HepG2 (cell line): ENCODE measurements around the gene KLHL40. TPM values are rescaled to one million over a fixed set of nuclear protein-coding genes. Genes with fewer than 3 reads are reported as not detected.

ENCODE experiments used
- ATAC-seq: fragments of 200-7000 bp; cut with Tn5 transposase; 3 replicates; pipeline ENCODE4 v1.9.1; 2020; ENCODE audit warnings: mild to moderate bottlenecking, moderate library complexity
- BruUV-seq: library from RNA; stranded (reverse); fragments of 400-500 nt; replicated peaks from 2 replicates; lab custom pipeline; 2021; lab: Mats Ljungman, UMichigan
- CTCF ChIA-PET: fragments of 300-600 bp; formaldehyde crosslinking; extraction: SDS; loops from one replicate; lab custom pipeline; 2021; ENCODE audit warnings: low total read pairs, inconsistent platforms, low intra/inter-chr PET ratio; lab: Yijun Ruan, JAX
- POLR2A ChIA-PET: fragments of 350-600 bp; sonication (Branson Sonifier 250); formaldehyde crosslinking; loops from one replicate; lab custom pipeline; 2020; ENCODE audit warnings: antibody characterized with exemption, inconsistent platforms; lab: Yijun Ruan, JAX
- DNase-seq: peaks from one replicate; pipeline ENCODE4 v3.0.0-alpha.2; 2015; ENCODE audit warnings: low spot score
- FAIRE-seq: peaks from 3 replicates; lab custom pipeline; 2011; peaks lifted over from hg19 to GRCh38; lab: Jason Lieb, UNC
- H2AFZ ChIP-seq: one replicate; pipeline ENCODE4 v1.6.1; 2011; ENCODE audit warnings: low read length, inconsistent platforms
- H3K27ac ChIP-seq: fragments of 300-600 bp; 3 replicates; pipeline ENCODE4 v1.8.0; 2011; ENCODE audit warnings: mixed run types, mild to moderate bottlenecking, mixed read lengths, low read length, inconsistent platforms; ENCODE audit not compliant: insufficient read depth; ENCODE audit errors: extremely low read length
- H3K27me3 ChIP-seq, 2 experiments: fragments of 200-600 bp in 1 of 2; 2 replicates in 1 of 2; 3 replicates in 1 of 2; pipeline versions ENCODE4 v1.6.0 to v1.8.0; 2011; ENCODE audit warnings: low read length in 2 of 2, mild to moderate bottlenecking in 2 of 2, moderate library complexity in 2 of 2, inconsistent platforms in 1 of 2; ENCODE audit not compliant: insufficient read depth in 2 of 2, control insufficient read depth in 1 of 2
- H3K36me3 ChIP-seq, 2 experiments: fragments of 200-600 bp in 1 of 2; replicated peaks in 1 of 2; 2 replicates in 1 of 2; 3 replicates in 1 of 2; pipeline versions ENCODE4 v1.5.1 to v1.8.0; 2011; ENCODE audit warnings: low read length in 2 of 2, inconsistent platforms in 1 of 2; ENCODE audit not compliant: insufficient read depth in 2 of 2, control insufficient read depth in 1 of 2
- H3K4me1 ChIP-seq: 2 replicates; pipeline ENCODE4 v1.5.1; 2012; ENCODE audit warnings: low read length, inconsistent platforms; ENCODE audit not compliant: insufficient read depth
- H3K4me2 ChIP-seq: 2 replicates; pipeline ENCODE4 v1.6.0; 2011; ENCODE audit warnings: low read depth, low read length, inconsistent platforms
- H3K4me3 ChIP-seq, 3 experiments: fragments of 200-600 bp in 1 of 3; sonication (generic), shearing (Covaris generic) in 1 of 3; replicated peaks in 1 of 3; 2 replicates each; pipeline ENCODE4 v1.5.1; 2011 to 2016; ENCODE audit warnings: low read length in 3 of 3, inconsistent platforms in 2 of 3, low read depth in 2 of 3, mild to moderate bottlenecking in 2 of 3, control low read depth in 1 of 3, mixed read lengths in 1 of 3; ENCODE audit not compliant: insufficient read depth in 1 of 3
- H3K79me2 ChIP-seq: one replicate; pipeline ENCODE4 v1.6.1; 2011; ENCODE audit warnings: low read length, inconsistent platforms; ENCODE audit not compliant: insufficient read depth
- H3K9ac ChIP-seq: 2 replicates; pipeline ENCODE4 v1.6.0; 2011; ENCODE audit warnings: mild to moderate bottlenecking, low read depth, low read length, inconsistent platforms; ENCODE audit not compliant: insufficient read depth
- H3K9me3 ChIP-seq: 2 replicates; pipeline ENCODE4 v1.5.1; 2012; ENCODE audit warnings: mild to moderate bottlenecking, low read length
- H4K20me1 ChIP-seq: 2 replicates; pipeline ENCODE4 v1.6.0; 2011; ENCODE audit warnings: inconsistent platforms, mild to moderate bottlenecking, low read length, moderate library complexity; ENCODE audit not compliant: insufficient read depth
- ELF1 ChIP-seq: sonication (generic); formaldehyde crosslinking; IDR thresholded peaks from 2 replicates; pipeline ENCODE4 v1.4.0; 2020; ENCODE audit warnings: missing genetic modification reagents
- SMARCC2 ChIP-seq: fragments of 450-650 bp; IDR thresholded peaks from 2 replicates; pipeline ENCODE4 v1.6.1; 2017; ENCODE audit warnings: antibody characterized with exemption, mild to moderate bottlenecking
- ZNF121 ChIP-seq: sonication (generic); formaldehyde crosslinking; IDR thresholded peaks from 2 replicates; pipeline ENCODE4 v1.5.0; 2020; ENCODE audit warnings: mild to moderate bottlenecking, missing genetic modification reagents
- ZNF232 ChIP-seq: sonication (generic); formaldehyde crosslinking; IDR thresholded peaks from 2 replicates; pipeline ENCODE4 v1.4.0; 2020; ENCODE audit warnings: missing genetic modification reagents, borderline replicate concordance
- ZSCAN22 ChIP-seq: sonication (generic); formaldehyde crosslinking; IDR thresholded peaks from 2 replicates; pipeline ENCODE4 v1.4.0; 2020; ENCODE audit warnings: mild to moderate bottlenecking, missing genetic modification reagents
- WGBS: methylation state at CpG from one replicate; pipeline ENCODE4 v1.1.6; 2017; ENCODE audit warnings: low lambda C conversion rate; 5-methylcytosine and 5-hydroxymethylcytosine counted together
- in situ Hi-C: cut with HindIII; loops from 2 replicates; pipeline ENCODE4 v1.10.0; 2017; ENCODE audit warnings: low pct_unique_long_range_greater_than_20kb; ENCODE audit not compliant: extremely low pct_ligation_motif_present
- intact Hi-C: fragments of 100-400 bp; cut with micrococcal nuclease; formaldehyde crosslinking; loops from one replicate; pipeline ENCODE4 v1.10.0; 2022; ENCODE audit not compliant: unreplicated experiment
- polyA plus RNA-seq, 8 experiments: library from polyadenylated mRNA; depleted of rRNA in 3 of 8; stranded (reverse) in 7 of 8; unstranded in 1 of 8; fragments of >200 nt; fragmentation: Illumina TruSeq in 4 of 8; extraction: Trizol in 4 of 8; gene quantifications; 2 replicates each; pipeline versions ENCODE4 v1.2.1 to v1.2.3, GENCODE V29; 2011 to 2016; ENCODE audit warnings: low read depth in 4 of 8, missing spikeins in 1 of 8, mixed read lengths in 1 of 8; ENCODE audit not compliant: insufficient read depth in 1 of 8
- total RNA-seq, 5 experiments: library from RNA; depleted of rRNA; stranded (reverse); fragments of >200 nt; fragmentation: Illumina TruSeq; extraction: Trizol; gene quantifications; 2 replicates each; pipeline ENCODE4 v1.2.3, GENCODE V29; 2016; ENCODE audit warnings: low read depth in 1 of 5
- TF ChIP-seq, protein P1 (sequence below): sonication (generic); formaldehyde crosslinking; IDR thresholded peaks from 2 replicates; pipeline ENCODE4 v1.5.0; 2020; ENCODE audit warnings: missing genetic modification reagents
- TF ChIP-seq, protein P2 (sequence below), 2 experiments: IDR thresholded peaks; 2 replicates each; pipeline ENCODE4 v1.6.1; 2011 to 2012; ENCODE audit warnings: low read length in 2 of 2, borderline replicate concordance in 1 of 2, low read depth in 1 of 2, mild to moderate bottlenecking in 1 of 2, moderate library complexity in 1 of 2
- TF ChIP-seq, protein P3 (sequence below), 2 experiments: sonication (generic) in 1 of 2; formaldehyde crosslinking in 1 of 2; IDR thresholded peaks; 2 replicates each; pipeline versions ENCODE4 v1.4.0 to v1.6.1; 2018 to 2020; ENCODE audit warnings: missing genetic modification reagents in 2 of 2, borderline replicate concordance in 1 of 2, low read depth in 1 of 2, mild to moderate bottlenecking in 1 of 2, missing biosample characterization in 1 of 2

KLHL40 gene
- total and polyA plus RNA-seq, 2 of the 13 experiments (the other 11 are each of a cell fraction or from before 2014, with no cell fraction given) = not detected

DNA sequence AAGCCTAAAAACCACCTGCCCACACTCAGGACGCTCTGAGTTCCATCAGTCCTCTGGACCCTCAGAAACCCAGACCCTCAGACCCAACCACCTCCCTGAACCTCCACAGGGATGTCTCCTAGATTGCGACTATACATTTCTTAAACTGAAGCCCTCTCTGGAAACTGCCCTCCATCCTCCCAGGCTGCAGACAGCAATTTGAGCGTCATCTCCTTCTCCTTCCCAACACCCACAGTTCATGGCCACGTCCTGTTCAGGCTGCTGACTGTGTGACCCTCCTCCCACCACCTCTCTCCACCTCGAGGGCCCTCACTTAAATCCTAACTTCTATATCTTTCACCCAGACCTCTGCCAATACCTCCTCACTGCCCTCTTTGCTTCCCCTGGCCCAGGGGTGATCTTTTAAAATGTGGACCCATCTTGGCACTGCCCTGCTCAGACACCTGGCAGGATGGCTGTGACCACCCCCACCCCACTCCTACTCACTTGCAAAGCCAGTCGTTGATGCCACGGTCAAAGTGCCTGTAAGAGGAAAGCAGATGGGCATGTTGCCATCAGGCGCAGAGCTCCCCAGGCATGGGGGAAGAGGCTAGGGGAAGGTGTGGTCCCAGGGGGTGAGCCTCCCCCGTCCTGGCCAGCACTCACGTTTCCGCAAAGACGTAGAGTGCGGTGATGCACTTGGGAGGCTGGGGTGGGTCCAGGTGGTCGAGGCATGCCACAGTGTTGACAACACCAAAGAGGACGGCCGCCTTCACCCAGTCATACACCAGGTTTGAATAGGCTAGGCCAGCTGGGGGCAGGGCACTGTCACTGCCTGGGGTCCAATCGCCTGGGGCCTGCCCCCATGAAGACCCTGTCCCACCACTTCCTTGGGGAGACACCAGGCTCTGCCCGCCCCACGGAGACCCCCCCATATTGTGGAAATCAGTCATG lies 11.3 kb downstream of the KLHL40 start (continued):
- TF ChIP-seq, protein P1, sequence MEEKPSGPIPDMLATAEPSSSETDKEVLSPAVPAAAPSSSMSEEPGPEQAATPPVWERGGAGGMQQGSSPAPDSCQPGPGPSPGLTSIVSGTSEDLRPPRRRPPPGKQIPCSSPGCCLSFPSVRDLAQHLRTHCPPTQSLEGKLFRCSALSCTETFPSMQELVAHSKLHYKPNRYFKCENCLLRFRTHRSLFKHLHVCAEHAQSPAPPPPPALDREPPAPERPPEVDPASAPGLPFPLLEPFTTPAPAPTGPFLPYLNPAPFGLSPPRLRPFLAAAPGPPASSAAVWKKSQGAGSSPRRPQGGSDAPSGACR = no peak

DNA sequence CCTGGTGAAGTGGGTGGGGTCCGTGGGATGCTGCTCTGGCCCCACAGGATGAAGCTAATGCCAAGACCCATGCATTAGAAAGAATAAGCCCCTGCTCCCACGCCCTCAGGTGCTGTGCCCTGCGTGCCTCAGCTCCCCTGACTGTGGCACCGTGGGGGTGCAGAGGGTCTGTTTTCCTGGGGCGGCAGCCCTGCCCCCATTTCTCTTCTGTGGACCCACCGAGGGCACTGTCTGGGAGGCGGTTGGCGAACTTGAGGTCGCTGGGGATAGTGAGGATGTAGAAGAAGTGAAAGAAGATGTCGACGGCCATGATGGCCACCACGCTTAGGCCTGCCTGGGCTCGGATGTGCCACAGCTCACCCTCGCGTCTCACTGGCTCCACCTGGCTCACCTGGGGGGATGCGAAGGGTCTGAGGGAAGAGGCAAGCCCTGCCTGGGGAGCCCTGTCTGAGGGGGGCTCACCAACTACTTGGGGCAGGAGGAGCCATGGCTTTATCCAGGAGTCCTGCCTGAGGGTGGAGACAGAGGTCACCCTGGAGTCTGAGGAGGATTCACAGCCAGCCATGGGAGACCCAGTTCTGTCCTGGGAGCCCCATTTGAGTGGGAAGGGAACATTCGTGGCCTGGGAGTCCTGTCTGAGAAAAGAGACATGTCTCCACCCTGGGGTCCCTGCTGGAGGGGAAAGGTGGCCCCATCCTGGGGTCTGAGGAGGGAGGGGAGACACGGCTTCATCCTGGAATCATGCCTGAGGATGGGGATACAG lies 12.1 kb downstream of the KLHL40 start:
- H4K20me1 ChIP-seq = no peaks in the 10 kb centered on the region
- peaks cover 6 to 19% of the 10 kb centered on the region in 2 experiments; a peak in 3 of 5 replicates for H3K27me3 ChIP-seq
- no peaks in the 10 kb centered on the region for H3K4me1 ChIP-seq
- BruUV-seq = no TSS peak
- WGBS = 22% methylated on average over 4 of the region's 18 CpGs
- POLR2A ChIA-PET = no interaction called here
- H3K36me3 ChIP-seq = no peaks in the 10 kb centered on the region
- no peak for DNase-seq
- no peaks in the 10 kb centered on the region for H3K9me3 ChIP-seq
- no peak overlapping the region for H3K4me2 ChIP-seq
- no peaks in the 10 kb centered on the region for H3K79me2 ChIP-seq
- H3K4me3 ChIP-seq = no peak overlapping the region
- TF ChIP-seq, protein P2, sequence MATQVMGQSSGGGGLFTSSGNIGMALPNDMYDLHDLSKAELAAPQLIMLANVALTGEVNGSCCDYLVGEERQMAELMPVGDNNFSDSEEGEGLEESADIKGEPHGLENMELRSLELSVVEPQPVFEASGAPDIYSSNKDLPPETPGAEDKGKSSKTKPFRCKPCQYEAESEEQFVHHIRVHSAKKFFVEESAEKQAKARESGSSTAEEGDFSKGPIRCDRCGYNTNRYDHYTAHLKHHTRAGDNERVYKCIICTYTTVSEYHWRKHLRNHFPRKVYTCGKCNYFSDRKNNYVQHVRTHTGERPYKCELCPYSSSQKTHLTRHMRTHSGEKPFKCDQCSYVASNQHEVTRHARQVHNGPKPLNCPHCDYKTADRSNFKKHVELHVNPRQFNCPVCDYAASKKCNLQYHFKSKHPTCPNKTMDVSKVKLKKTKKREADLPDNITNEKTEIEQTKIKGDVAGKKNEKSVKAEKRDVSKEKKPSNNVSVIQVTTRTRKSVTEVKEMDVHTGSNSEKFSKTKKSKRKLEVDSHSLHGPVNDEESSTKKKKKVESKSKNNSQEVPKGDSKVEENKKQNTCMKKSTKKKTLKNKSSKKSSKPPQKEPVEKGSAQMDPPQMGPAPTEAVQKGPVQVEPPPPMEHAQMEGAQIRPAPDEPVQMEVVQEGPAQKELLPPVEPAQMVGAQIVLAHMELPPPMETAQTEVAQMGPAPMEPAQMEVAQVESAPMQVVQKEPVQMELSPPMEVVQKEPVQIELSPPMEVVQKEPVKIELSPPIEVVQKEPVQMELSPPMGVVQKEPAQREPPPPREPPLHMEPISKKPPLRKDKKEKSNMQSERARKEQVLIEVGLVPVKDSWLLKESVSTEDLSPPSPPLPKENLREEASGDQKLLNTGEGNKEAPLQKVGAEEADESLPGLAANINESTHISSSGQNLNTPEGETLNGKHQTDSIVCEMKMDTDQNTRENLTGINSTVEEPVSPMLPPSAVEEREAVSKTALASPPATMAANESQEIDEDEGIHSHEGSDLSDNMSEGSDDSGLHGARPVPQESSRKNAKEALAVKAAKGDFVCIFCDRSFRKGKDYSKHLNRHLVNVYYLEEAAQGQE (IDR thresholded peaks at IDR 0.05; ENCODE audit: borderline replicate concordance in 1 of 2, low read depth in 1 of 2, low read length in 2 of 2) = no peak
- TF ChIP-seq ZNF232 (CRISPR knock-in tag) (no peak), ELF1 (CRISPR knock-in tag) (no peak), SMARCC2 (no peak), ZSCAN22 (CRISPR knock-in tag) (peak; percentile 47; the same call in 1 of the 2 replicates), ZNF121 (no peak)
- TF ChIP-seq, protein P3, sequence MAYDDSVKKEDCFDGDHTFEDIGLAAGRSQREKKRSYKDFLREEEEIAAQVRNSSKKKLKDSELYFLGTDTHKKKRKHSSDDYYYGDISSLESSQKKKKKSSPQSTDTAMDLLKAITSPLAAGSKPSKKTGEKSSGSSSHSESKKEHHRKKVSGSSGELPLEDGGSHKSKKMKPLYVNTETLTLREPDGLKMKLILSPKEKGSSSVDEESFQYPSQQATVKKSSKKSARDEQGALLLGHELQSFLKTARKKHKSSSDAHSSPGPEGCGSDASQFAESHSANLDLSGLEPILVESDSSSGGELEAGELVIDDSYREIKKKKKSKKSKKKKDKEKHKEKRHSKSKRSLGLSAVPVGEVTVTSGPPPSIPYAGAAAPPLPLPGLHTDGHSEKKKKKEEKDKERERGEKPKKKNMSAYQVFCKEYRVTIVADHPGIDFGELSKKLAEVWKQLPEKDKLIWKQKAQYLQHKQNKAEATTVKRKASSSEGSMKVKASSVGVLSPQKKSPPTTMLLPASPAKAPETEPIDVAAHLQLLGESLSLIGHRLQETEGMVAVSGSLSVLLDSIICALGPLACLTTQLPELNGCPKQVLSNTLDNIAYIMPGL (CRISPR knock-in tag; IDR thresholded peaks at IDR 0.05; ENCODE audit: borderline replicate concordance in 1 of 2, low read depth in 1 of 2) = no peak
- TF ChIP-seq, all 625 proteins: peak for 1
- CTCF ChIA-PET = no interaction called here
- no peak for ATAC-seq
- no peak overlapping the region for H3K9ac ChIP-seq
- no peak overlapping the region for H2AFZ ChIP-seq
- FAIRE-seq = no peak
- in situ Hi-C loops (no loop called here), intact Hi-C loops (no loop called here)
- no peak overlapping the region for H3K27ac ChIP-seq
